A673 (cell line): Measurements from ENCODE around the gene EVA1C. TPM values are rescaled to one million over a fixed set of nuclear protein-coding genes. Genes with fewer than 3 reads are reported as not detected.
A peak's percentile ranks its signal among the peaks of the same experiment; 100 is the strongest.

Experiments
- BruUV-seq: library from RNA; stranded (reverse); fragments of 400-500 nt; replicated peaks from 2 replicates; lab custom pipeline; 2021; lab: Mats Ljungman, UMichigan
- CTCF ChIA-PET: fragments of 300-600 bp; sonication (Branson Sonifier 250); formaldehyde crosslinking; loops from one replicate; lab custom pipeline; 2022; ENCODE audit warnings: antibody characterized with exemption; lab: Charles Lee
- POLR2A ChIA-PET: fragments of 300-600 bp; sonication (Branson Sonifier 250); formaldehyde crosslinking; loops from one replicate; lab custom pipeline; 2022; ENCODE audit warnings: antibody characterized with exemption; ENCODE audit not compliant: low non-redundant PET; lab: Charles Lee
- DNase-seq: peaks from one replicate; pipeline ENCODE4 v3.0.0-alpha.2; 2015; ENCODE audit warnings: low spot score
- H3K27ac ChIP-seq: fragments of 200-600 bp; sonication (generic); 2 replicates; pipeline ENCODE4 v1.5.1; 2016; ENCODE audit warnings: mixed run types, low read depth, mild to moderate bottlenecking, mixed read lengths, antibody characterized with exemption, low read length; ENCODE audit not compliant: poor library complexity, severe bottlenecking
- H3K27me3 ChIP-seq: fragments of 200-600 bp; sonication (generic); replicated peaks from 2 replicates; pipeline ENCODE4 v1.6.1; 2017; ENCODE audit warnings: mixed run types, low read depth, mild to moderate bottlenecking, mixed read lengths, antibody characterized with exemption, low read length; ENCODE audit not compliant: insufficient read depth, poor library complexity
- H3K36me3 ChIP-seq: fragments of 200-600 bp; sonication (generic); 2 replicates; pipeline ENCODE4 v1.6.1; 2016; ENCODE audit warnings: mixed run types, mild to moderate bottlenecking, mixed read lengths, antibody characterized with exemption, low read length; ENCODE audit not compliant: insufficient read depth, poor library complexity, severe bottlenecking
- H3K4me1 ChIP-seq: fragments of 200-600 bp; sonication (generic); 2 replicates; pipeline ENCODE4 v1.6.1; 2017; ENCODE audit warnings: mixed run types, mild to moderate bottlenecking, mixed read lengths, antibody characterized with exemption, low read length; ENCODE audit not compliant: insufficient read depth, poor library complexity, severe bottlenecking
- H3K4me3 ChIP-seq: fragments of 200-600 bp; sonication (generic); 2 replicates; pipeline ENCODE4 v1.5.1; 2016; ENCODE audit warnings: low read depth, mixed run types, mild to moderate bottlenecking, mixed read lengths, low read length; ENCODE audit not compliant: poor library complexity, severe bottlenecking
- H3K9me3 ChIP-seq: fragments of 200-600 bp; sonication (generic); 2 replicates; pipeline ENCODE4 v1.6.1; 2016; ENCODE audit warnings: mixed run types, low read depth, mild to moderate bottlenecking, mixed read lengths, antibody characterized with exemption, low read length; ENCODE audit not compliant: poor library complexity, severe bottlenecking
- CTCF ChIP-seq: fragments of 300-800, 200-600 bp; sonication (generic); conservative IDR thresholded peaks from 2 replicates; pipeline ENCODE4 v1.5.1; 2017; ENCODE audit warnings: low read depth, mild to moderate bottlenecking, antibody characterized with exemption, low read length, moderate library complexity, mixed read lengths
- EZH2 ChIP-seq: fragments of 200-600 bp; sonication (generic); IDR thresholded peaks from 2 replicates; pipeline ENCODE4 v1.6.1; 2017; ENCODE audit warnings: borderline replicate concordance, low read depth, mild to moderate bottlenecking, mixed read lengths, antibody characterized with exemption, low read length; ENCODE audit not compliant: poor library complexity, severe bottlenecking
- intact Hi-C: fragments of 100-400 bp; cut with micrococcal nuclease; formaldehyde crosslinking; loops from one replicate; pipeline ENCODE4 v1.10.0; 2022; ENCODE audit not compliant: unreplicated experiment
- total RNA-seq: library from RNA; stranded (reverse); gene quantifications from 2 replicates; pipeline ENCODE4 v1.2.3, GENCODE V29; 2021

The EVA1C gene
- total RNA-seq, 1 experiment from 2014 or later, result 7.2 TPM

GRCh38 chr21:32410291-32410690, 2.2 kb upstream of the EVA1C start:
- TF ChIP-seq CTCF (no peak), EZH2 (no peak)
- no peak overlapping the region for H3K4me3 ChIP-seq
- no peak overlapping the region for H3K27ac ChIP-seq
- no peaks in the 10 kb centered on the region for H3K36me3 ChIP-seq
- no peaks in the 10 kb centered on the region for H3K27me3 ChIP-seq
- CTCF ChIA-PET, result no interaction called here
- POLR2A ChIA-PET, result no interaction called here
- DNase-seq, result no peak
- no peaks in the 10 kb centered on the region for H3K9me3 ChIP-seq
- BruUV-seq, result no TSS peak
- peaks cover 13% of the 10 kb centered on the region for H3K4me1 ChIP-seq
- intact Hi-C loops, result no loop called here

GRCh38 chr21:32410916-32411315, 1.6 kb upstream of the EVA1C start:
- H3K36me3 ChIP-seq, result no peaks in the 10 kb centered on the region
- TF ChIP-seq EZH2 (no peak), CTCF (no peak)
- no peaks in the 10 kb centered on the region for H3K27me3 ChIP-seq
- CTCF ChIA-PET, result interaction anchor here (0.5 kb wide), 1 partner anchor 127 kb away, joined by 6 read pairs; no protein-coding TSS in a partner anchor
- POLR2A ChIA-PET, result interaction anchor here (0.5 kb wide), 1 partner anchor 102 kb away, joined by 4 read pairs; no protein-coding TSS in a partner anchor
- BruUV-seq, result no TSS peak
- H3K9me3 ChIP-seq, result no peaks in the 10 kb centered on the region
- no peak overlapping the region for H3K27ac ChIP-seq
- no peak overlapping the region for H3K4me3 ChIP-seq
- peaks cover 17% of the 10 kb centered on the region for H3K4me1 ChIP-seq
- intact Hi-C loops, result no loop called here
- DNase-seq, result no peak

GRCh38 chr21:32411350-32412161, 950 bp upstream of the EVA1C start:
- BruUV-seq, result no TSS peak
- peaks cover 17% of the 10 kb centered on the region for H3K4me1 ChIP-seq
- CTCF ChIA-PET, result interaction anchor here (0.5 to 1.1 kb wide), 2 partner anchors 126 to 189 kb away, joined by 6 to 30 read pairs; no protein-coding TSS in a partner anchor
- no peaks in the 10 kb centered on the region for H3K36me3 ChIP-seq
- no peak for TF ChIP-seq CTCF
- no peak for TF ChIP-seq EZH2
- peak overlapping the region; percentile 79 for H3K27ac ChIP-seq
- intact Hi-C loops, result no loop called here
- no peaks in the 10 kb centered on the region for H3K27me3 ChIP-seq
- peak; percentile 76 for DNase-seq
- H3K9me3 ChIP-seq, result no peaks in the 10 kb centered on the region
- H3K4me3 ChIP-seq, result peak overlapping the region; percentile 67
- POLR2A ChIA-PET, result interaction anchor here (0.5 kb wide), 1 partner anchor 103 kb away, joined by 4 read pairs; no protein-coding TSS in a partner anchor
